Measurements from ENCODE around the gene LRIG2. TPM values are rescaled to one million over a fixed set of nuclear protein-coding genes. Genes with fewer than 3 reads are reported as not detected.

The LRIG2 gene
- total and polyA plus RNA-seq, 9 of the 15 experiments (the other 6 are each of a cell fraction or from before 2014, with no cell fraction given), result 1.8 to 28.1 (median 11.5) TPM

DNA sequence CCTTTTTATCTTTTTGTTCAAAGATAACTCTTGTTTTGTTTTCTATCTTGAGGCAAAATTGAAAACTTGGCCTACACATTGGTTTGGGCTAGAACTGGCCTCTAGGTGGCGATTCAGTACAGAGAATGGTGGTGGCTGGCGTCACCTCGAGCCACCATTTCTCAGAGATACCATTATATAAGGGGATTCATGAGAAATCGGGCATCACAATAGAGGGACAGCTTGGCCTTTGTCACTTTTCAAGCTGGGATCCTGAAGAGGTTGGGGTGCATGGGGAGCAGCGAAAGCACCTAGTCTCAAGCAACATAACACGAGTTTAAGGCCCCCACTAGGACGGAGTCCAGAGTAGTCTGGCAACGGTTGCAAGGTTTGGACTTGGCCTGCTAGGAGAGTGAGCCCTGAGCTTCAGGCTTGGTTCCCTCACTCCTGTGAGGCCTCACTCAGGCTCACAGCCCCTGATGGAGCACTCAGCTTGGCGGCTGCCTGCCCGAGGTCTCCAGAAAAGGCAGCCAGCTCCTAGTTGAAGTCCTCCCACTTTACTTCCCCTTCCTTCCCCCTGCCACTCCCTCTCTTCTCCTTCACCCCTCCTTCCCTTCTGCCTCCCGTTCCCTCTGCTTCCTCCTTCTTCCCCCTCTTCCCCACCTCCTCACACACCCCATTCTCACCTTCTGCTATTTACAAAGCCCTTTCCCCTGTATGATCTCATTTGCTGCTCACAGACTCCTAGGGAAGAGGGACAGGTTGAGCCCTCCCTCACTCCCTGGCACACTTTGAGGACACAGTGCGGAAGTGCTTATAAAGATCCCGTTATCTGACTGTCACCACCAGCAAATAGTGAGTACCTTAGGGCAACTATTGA lies 67.8 kb downstream of the LRIG2 start (continued):
- TF ChIP-seq SFPQ (IDR thresholded peaks at IDR 0.05; ENCODE audit: low read depth, low read length) (no peak), ZBTB33 (CRISPR knock-in tag; IDR thresholded peaks at IDR 0.05) (no peak), ZSCAN29 (IDR thresholded peaks at IDR 0.05) (no peak), GATA2 (CRISPR knock-in tag; IDR thresholded peaks at IDR 0.05) (no peak), ZNF77 (CRISPR knock-in tag; IDR thresholded peaks at IDR 0.05) (no peak), ZNF347 (CRISPR knock-in tag; IDR thresholded peaks at IDR 0.05; ENCODE audit: low read depth) (no peak), PML (IDR thresholded peaks at IDR 0.05; ENCODE audit: low read length) (no peak), ZNF609 (CRISPR knock-in tag; IDR thresholded peaks at IDR 0.05; ENCODE audit: borderline replicate concordance) (no peak), MXI1 (IDR thresholded peaks at IDR 0.05; ENCODE audit: low read depth, low read length) (no peak), SMARCA4 (IDR thresholded peaks at IDR 0.05) (peak; percentile 52), NFRKB (IDR thresholded peaks at IDR 0.05; ENCODE audit: low read depth) (peak; percentile 92), KLF13 (tag; IDR thresholded peaks at IDR 0.05; ENCODE audit: borderline replicate concordance, low read depth) (no peak), NCOA1 (IDR thresholded peaks at IDR 0.05; ENCODE audit: low read depth) (peak; percentile 36; the same call in 1 of the 2 replicates)
